Superior temporal gyrus (tissue), 1 donor: ENCODE measurements around the gene SEPTIN1.

Experiments used
- DNase-seq: peaks from one replicate; pipeline ENCODE4 v3.0.0-alpha.2; 2016; ENCODE audit errors: extremely low spot score

SEPTIN1 gene

DNA sequence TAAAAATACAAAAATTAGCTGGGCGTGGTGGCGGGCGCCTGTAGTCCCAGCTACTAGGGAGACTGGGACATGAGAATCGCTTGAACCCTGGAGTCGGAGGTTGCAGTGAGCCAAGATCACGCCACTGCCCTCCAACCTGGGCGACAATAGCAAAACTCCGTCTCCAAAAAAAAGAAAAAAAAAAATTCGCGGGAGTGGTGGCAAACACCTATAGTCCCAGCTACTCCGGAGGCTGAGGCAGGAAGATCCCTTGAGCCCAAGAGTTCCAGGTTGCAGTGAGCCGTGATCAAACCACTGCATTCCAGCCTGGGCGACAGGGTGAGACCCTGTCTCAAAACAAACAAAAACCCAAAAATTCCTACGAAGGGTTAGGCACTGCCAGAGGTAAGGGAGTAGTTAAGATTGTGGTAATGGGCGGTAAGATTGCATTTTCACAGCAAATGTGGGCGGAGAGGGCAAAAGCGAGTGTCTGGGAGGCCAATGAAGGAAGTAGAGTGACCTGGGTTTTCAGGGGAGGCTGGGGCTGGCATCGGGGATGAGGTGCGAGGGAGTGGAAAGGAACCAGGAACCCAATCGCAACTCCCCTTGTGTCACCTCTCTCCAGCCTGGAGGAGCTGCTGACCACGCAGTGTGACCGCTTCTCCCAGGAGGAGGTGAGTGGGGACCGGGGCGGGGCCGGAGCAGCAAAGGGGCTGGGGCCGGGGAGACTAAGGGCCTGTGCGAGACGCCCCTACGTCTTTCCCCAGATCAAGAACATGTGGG, 5.1 kb downstream of the SEPTIN1 start:
- DNase-seq = no peak

DNA sequence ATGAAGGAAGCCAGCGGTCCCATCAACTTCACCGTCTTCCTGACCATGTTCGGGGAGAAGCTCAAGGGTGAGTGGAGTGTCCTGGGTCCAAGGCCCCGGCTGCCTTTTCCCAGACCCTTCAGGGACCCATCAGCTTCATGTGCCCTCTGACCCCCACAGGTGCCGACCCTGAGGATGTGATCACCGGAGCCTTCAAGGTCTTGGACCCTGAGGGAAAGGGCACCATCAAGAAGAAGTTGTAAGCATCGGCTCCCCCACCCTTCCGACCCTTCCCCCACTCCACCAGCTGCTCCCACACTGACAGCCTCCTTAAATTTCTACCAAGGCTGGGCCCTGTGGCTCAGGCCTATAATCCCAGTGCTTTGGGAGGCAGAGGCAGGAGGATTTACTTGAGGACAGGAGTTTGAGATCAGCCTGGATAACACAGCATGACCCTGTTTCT, 5.9 kb downstream of the SEPTIN1 start:
- no peak for DNase-seq

DNA sequence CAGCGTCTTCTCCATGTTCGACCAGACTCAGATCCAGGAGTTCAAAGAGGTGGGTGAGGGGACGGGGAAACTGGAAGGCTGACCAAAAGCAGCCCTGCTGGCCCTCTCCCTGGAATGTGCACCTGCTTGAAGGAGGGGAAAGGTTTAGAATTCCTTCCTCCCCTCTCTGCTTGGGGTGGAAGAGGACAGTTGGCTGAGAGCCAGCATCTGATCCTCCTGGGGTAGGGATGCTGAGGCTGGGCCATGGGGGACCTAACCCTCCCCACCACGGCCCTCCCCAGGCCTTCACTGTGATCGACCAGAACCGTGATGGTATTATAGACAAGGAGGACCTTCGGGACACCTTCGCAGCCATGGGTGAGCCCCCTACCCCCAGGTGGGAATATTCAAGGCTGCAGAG, 6.5 kb downstream of the SEPTIN1 start:
- DNase-seq = no peak

DNA sequence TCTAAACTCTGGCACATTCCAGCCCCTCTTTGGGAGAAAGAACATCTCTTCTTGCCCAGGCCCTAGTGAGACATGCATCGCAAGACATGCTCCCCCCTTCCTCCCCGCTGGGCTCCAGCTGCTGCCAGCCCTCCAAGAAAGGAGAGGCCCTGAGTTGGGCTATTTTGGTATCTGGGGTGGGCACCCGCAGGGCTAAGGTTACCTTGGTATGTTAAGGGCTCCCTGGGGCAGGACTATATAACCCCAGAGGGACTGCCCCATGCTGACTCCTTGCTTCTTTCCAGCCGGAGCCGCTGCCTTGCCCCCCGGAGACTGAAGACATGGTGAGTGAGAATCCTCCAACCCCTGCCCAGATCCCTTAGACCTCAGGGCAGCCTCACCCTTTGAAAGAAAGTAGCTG, 7.8 kb downstream of the SEPTIN1 start, which contains the start of gene MYL11:
TSS of gene MYL11 (plus strand) at position 265 of the 400 bp plus-strand sequence. CDS start at position 321, 56 bp downstream.
- DNase-seq = no peak

DNA sequence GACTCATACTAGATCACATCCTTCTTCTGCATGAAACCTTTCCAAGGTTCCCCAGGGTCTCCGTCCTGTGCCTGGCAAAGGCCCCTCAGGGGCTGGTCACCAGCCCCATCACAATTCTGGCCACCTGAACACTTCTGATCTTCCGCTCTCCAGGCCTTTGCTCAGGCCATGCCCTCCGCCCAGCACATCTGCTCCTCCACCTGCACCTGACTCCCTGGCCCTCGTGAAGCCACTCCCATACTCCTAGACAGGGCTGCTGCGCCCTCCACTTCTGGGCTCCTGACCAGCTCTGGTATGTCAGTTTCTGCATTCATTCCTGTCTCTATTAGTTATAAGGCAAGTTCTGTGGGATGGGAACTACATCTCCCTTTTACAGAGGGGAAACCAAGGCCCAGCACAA, 9.6 kb downstream of the SEPTIN1 start:
- no peak for DNase-seq

DNA sequence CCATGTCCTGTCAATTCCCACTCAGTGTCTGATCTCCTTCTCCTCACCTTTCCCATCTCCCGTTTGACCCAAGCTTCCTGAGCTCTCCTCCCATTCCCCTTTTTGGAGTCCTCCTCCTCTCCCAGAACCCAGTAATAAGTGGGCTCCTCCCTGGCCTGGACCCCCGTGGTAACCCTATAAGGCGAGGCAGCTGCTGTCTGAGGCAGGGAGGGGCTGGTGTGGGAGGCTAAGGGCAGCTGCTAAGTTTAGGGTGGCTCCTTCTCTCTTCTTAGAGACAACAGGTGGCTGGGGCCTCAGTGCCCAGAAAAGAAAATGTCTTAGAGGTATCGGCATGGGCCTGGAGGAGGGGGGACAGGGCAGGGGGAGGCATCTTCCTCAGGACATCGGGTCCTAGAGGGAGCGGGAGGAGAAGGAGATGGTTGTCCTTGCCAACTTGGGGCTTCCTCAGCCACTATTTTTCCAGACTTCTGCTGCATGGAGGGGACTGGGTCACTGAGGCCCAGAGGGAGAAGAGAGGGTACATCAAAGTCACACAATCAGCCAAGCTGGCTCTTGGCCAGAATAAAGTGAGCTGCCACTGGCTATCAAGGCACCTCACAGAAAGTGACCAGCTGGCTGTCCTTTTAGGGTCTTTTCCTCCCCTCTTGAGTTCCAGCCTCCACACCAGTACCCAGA, 10.2 kb downstream of the SEPTIN1 start:
- DNase-seq = no peak

DNA sequence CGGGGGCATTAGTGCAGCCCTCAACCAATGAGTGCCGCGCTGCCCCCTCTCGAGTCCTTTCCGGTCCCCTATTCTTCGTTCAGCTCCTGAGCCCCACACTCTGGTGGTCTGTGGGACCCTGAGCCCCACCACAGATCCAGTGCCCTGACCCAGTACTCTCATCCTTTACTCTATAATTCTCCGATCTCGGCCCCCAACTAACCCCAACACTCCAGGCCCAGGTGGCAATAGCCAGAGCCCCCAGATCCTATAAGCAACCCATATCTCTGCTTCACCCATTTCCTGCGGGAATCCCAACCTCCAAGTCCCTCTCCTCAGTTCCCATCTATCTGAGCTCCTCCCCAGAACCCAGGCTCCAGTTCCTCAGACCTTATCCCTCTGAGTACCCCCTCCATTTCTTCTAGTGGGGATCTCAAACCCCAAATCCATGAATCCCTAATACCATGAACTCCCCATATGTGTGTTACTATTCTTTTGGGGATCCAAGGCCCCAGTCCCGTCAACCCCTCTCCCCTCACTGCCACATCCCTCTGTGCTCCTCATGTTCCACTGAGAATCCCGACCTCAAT, 11.0 kb downstream of the SEPTIN1 start:
- DNase-seq = no peak

DNA sequence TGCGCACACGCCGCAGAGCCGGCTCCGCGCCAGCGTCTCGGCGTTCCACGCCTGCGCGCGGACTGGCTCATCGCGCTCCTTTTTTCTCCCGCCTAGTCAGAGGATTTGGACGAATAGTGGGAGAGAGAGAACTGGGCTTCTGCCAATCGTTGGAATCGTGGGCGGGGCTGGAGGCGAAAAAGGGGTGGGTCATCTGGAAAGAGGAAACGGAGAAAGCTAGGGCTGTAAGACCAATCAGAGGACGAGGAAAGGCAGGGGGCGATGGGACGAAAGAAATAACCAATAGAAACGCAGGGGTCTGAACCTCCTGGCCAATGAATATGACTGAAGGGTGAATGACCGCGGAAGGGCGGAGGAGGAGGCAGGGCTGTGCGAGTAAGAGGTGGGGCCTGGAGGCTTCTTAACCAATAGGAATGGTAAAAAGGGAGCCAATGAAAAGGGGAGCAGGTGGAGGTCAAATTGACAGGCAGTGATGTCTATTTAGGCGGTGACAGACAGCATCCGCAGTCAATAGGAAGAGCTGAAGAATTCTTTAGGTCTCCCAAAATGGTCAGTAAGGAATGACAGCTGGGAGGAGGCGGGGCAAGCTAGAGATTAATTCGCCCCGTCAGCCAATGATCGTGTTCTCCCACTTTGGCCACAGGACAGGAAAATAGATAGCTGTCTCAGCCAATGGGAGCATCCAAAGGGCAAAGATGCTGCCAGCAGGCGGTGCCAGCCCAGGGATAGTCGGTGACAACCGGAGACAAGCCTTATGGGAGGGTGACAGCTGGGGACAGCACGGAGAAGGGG, 11.7 kb downstream of the SEPTIN1 start, which contains the start of gene TBC1D10B:
TSS of gene TBC1D10B (minus strand) at position 39 of the 792 bp plus-strand sequence. CDS start 311 bp downstream, outside the sequence.
- DNase-seq = peak; percentile 100

DNA sequence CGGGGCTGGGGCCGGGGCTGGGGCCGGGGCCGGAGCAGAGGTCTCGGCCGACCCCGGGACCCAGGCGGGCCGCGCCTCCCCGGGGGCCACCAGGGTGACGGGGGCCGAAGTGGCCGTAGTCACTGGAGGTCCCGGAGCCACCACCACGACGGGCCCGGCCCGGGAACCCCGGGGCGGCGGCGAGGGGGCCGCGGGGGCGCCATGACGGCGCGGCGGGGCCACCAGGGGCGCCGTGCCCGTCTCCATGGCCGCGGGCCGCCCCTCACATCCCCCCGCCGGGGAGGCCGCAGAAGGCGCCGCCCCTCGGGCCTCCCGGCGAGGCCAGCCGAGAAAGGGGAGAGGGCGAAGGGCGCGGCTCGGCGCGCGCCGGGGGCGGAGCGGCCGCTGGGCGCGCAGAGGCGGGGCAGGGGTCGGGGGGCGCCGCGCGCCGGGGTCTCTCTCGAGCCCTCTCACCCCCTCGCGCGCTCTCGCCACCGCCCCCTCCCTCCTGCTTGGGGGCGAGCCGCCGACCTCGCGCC, 12.4 kb downstream of the SEPTIN1 start:
- DNase-seq = no peak

DNA sequence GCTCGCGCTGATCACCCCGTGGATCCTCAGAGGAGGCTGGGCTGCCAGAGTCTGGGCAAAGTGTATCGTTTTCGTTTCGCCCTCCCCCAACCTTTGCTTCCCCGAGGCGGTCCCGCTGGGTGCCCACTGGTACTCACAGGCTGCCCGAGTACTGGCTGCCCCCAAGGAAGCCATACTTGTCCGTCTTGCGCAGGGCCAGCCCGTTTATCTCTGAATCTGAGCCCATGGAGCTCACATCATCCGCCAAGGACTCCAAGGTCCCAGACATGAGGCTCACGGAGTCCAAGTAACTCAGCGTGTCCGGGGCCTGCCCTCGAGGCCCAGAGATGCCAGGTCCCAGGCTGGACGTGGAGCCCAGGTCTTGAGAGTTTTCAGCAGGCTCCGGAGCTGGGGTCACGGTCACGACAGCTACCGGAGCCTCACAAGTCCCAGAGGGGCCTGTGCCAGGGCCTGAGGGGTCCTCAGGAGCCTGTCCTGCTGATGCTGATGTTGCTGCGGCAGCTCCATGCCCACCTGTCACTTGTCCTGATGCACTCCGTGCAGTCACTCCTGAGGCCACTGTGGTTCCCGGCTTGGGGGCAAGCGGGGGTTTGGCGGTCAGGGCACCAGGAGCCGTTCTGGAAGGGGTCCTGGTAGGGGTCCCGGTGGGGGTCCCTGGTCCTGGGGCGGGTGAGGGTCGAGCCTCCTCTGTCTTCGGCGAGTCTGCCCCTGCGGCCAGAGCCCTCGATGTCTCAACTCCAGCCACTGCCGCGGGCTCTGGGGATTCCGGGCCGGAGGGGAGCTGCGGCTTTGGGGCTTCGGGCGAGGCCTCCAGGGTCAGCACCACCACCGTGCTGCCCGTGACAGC, 13.0 kb downstream of the SEPTIN1 start:
- DNase-seq = no peak

DNA sequence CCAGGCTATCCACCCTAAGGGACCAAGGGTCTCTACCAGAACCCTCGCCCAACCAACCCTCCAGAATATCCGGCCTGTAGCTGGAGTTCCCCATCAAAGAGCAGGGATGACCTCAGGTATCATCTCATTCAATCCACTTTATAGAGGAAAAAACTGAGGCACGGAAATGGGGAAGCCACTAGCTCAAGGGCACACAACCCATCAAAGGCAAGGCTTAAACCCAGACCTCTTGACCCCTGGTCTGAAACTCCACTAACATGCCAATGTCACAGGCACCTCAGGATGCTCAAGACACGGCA, 13.6 kb downstream of the SEPTIN1 start:
- no peak for DNase-seq

DNA sequence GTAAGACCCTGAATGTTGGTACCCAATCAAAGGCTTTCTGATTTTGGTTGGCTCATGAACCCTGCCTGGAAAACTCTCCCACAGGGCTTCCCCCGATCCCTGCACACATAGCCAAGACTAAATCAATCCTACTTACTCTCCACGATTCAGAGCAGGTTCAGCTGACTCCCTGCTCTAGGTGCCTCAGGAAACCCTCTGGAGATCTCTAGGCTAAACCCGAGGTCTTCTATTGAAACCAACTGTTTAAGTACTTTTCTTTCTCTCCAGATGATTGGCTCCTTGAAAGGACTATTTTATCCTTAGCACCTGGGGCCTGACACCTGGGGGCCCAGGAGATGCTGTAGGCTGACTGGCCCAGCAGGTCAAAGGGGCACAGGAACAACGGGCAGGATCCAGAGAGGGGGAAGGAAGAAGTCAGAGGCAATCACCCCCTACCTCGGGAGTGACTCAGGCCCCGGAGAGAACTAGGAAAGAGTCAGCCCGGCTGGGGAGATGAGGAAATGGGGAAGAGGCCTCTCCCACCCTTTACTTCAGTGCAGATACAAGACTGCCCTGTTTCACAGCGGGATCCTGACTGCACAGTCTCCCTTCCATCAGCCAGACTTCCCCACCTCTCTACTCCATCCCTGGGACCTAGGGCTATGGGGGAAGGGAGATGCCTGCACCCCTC, 14.1 kb downstream of the SEPTIN1 start:
- DNase-seq = no peak

DNA sequence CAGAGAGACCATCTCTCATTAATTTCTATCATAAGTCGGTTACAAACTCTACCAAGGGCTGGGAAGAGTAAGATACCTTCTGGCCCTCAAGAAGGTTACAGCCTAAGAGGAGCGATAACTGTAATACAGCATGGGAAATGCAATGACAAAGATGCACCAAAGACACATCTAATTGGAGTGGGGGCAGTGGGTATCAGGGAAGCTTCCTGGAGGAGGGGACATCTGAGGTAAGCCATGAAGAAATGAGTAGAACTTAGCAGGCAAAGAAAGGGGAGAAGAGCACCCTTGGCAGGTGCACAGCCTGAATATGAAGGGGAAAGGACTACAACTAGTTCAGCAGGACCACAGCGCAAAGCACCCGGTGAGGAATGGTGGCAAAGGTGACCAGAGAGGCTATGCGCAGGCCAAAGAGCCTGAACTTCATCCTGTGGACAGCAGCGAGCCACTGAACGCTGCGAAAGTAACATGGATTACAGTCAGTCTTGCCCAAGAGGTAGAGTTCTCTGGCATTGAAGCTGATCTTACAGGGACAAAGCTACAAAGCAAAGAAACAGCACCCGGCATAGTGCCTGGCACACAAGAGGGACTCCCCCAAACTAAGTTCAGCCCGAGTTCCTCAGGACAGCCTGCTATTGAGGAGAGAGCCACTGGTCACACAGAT, 14.9 kb downstream of the SEPTIN1 start:
- no peak for DNase-seq

DNA sequence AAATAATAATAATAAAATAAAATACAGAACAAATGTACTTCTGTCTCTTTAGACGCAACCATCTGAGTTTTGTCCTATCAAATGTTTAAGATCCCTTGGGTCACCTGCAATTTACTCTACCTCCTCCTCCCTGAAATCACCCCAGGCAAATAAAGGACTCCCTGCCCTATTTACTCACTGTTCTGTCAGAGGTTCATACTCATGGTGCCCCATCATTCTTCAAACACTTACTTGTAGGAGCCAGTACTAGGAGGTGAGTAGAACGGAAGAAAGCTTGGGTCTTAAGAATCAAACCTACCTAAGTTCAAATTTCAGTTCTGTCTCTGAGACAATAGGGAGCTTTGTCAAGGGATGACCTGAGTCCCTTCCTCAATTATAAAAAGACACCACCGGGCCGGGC, 15.8 kb downstream of the SEPTIN1 start:
- DNase-seq = no peak

DNA sequence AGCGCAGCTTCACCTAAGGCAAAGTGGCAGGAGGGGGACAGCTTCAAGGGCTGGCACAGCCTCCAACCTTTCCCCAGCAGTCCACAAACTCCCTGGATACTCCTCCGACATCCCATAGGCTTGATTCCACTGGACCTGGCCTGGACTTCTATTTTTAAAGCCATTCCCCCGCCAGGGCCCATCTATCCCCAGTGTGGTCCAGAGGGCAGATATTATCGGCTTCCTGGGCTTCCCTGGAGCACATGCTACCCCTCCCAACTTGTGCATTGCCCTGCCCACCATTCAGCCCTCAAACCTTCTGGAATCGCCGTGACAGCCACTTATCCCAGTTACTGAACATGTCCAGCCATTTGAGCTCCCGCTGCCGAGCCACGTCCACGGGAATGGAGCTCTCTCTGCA, 17.2 kb downstream of the SEPTIN1 start:
- no peak for DNase-seq

DNA sequence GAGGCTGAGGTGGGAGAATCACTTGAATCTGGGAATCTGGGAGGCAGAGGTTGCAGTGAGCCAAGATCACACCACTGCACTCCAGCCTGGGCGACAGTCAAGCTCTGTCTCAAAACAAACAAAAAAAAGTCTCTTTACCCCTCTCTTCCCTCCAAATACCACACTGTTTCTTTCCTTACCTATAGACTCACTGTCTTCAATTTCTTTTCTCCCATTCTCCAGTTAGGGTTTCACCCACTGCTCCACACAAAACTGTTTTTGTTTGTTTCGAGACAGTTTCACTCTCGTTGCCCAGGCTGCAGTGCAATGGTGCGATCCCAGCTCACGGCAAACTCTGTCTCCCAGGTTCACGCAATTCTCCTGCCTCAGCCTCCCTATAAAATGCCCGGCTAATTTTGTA, 21.2 kb downstream of the SEPTIN1 start:
- DNase-seq = no peak

DNA sequence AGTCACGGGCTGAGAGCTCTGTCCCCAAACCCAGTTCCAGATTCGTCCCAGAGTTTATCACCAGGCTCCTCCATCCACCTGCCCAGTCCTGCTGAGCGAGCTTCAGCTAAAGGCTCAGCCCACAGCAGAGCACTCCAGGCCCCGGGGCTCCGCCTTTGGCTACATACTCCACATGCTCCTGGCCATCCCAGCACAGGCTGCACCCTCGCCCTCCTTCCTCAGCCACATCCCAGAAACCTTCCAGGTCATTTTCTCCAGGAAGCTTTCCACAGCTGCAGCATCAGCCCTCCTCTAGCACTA, 22.5 kb downstream of the SEPTIN1 start:
- DNase-seq = no peak

DNA sequence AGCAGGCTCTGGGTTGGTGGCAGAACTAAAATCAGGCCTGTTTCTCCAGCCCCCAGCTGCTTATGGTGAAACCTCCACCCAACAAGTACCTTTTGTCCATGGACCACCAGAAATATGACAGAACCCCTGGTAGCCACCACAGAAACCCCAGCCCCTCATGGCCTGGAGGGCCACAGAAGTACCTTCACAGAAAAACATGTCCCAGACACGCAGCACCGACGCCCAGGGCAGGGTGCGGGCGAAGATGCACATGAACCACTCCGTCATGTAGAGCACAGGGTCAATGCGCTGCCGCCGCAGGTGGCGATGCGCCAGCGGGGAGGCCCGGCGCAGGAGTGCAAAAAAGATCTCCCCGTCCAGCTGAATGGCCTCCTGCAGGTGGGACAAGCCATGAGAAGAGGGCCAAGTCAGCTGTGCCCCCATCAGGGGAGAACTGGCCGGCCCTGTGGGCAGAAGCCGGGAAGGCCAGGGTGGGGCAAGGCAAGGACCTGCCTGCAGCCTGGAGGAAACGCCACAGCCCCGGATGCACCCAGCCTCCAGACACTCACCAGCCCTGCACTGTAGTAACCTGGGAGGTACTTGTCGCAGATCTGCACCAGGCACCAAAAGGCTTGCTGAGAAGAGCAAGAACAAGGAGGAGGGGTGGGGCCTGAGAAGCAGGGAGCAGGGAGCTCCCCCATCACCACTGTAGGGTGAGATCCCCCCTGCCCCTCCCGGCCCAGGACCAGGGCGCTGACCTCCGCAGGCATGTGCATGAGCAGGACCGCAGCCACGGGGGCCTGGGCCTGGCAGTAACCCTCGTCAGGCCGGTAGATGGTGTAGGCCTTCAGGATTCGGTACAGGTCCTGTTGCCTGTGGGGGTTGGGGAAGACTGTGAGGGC, 23.1 kb downstream of the SEPTIN1 start:
- DNase-seq = no peak

DNA sequence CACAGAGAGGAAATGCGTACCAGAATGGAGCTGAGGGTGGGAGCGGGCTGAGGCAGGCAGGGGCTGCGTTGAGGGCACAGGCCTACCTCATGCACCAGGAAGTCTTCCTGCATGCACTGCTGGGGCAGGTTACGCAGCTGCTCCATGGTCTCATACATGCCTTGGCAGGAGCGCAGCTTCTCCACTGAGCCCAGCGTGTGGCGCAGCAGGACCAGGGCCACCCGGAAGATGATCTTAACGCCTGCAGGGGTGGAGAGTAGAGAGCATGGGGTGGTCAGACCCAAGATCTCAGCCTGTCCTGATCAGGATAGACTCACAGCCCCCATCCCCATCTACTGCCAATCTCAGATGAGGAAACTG, 23.8 kb downstream of the SEPTIN1 start:
- DNase-seq = no peak
